ENCODE results near the gene SMIM10.

GRCh38 chrX:134975516-134975915 is 15.3 kb upstream of the SMIM10 start:
- no peak for TF ChIP-seq CTCF (IDR thresholded peaks at IDR 0.05)
- no peak for TF ChIP-seq POLR2A (IDR thresholded peaks at IDR 0.05)
